Heart left ventricle (tissue), 16 donors: ENCODE measurements around the gene KRIT1. TPM values are rescaled to one million over a fixed set of nuclear protein-coding genes. Genes with fewer than 3 reads are reported as not detected.

Experiments
- ATAC-seq, 4 donors: fragments of 200-7000 bp; cut with Tn5 transposase; one replicate each; pipeline ENCODE4 v1.9.1; 2020 to 2022; ENCODE audit warnings: moderate library complexity in 4 of 4, mild to moderate bottlenecking in 3 of 4, moderate number of reproducible peaks in 1 of 4
- DNase-seq, 5 donors: peaks; one replicate each; pipeline ENCODE4 v3.0.0-alpha.2; 2020
- H3K27ac ChIP-seq, 12 donors: fragments of 200-600 bp; sonication (generic) in 4 of 12; one replicate each; pipeline versions ENCODE4 v1.5.0 to v1.8.0; 2016 to 2022; ENCODE audit warnings: mild to moderate bottlenecking in 2 of 12
- H3K27me3 ChIP-seq, 9 donors: fragments of 200-600 bp; sonication (generic) in 2 of 9; one replicate each; pipeline versions ENCODE4 v1.5.1 to v1.8.0; 2016 to 2022; ENCODE audit warnings: mild to moderate bottlenecking in 3 of 9
- H3K36me3 ChIP-seq, 9 donors: fragments of 200-600 bp; sonication (generic) in 2 of 9; one replicate each; pipeline versions ENCODE4 v1.5.0 to v1.8.0; 2018 to 2022; ENCODE audit warnings: mild to moderate bottlenecking in 2 of 9
- H3K4me1 ChIP-seq, 12 donors: fragments of 200-600 bp; sonication (generic) in 4 of 12; one replicate each; pipeline versions ENCODE4 v1.5.0 to v1.8.0; 2016 to 2022; ENCODE audit warnings: mild to moderate bottlenecking in 3 of 12
- H3K4me3 ChIP-seq, 12 donors: fragments of 200-600 bp; sonication (generic) in 4 of 12; one replicate each; pipeline versions ENCODE4 v1.5.0 to v1.8.0; 2017 to 2022; ENCODE audit warnings: mild to moderate bottlenecking in 9 of 12, moderate library complexity in 4 of 12
- H3K9me3 ChIP-seq, 12 donors: fragments of 200-600 bp; sonication (generic) in 4 of 12; one replicate each; pipeline versions ENCODE4 v1.5.0 to v1.8.0; 2016 to 2022; ENCODE audit warnings: mild to moderate bottlenecking in 1 of 12
- POLR2A ChIP-seq, 2 donors: fragments of 450-650 bp; IDR thresholded peaks; one replicate each; pipeline ENCODE4 v1.6.1; 2017; ENCODE audit warnings: antibody characterized with exemption in 2 of 2, mild to moderate bottlenecking in 2 of 2, moderate library complexity in 2 of 2
- WGBS, 4 donors: extraction: QIAGEN DNeasy Blood & Tissue Kit in 2 of 4; methylation state at CpG; one replicate each; pipeline versions ENCODE4 v1.1.5 to v1.1.7; 2013 to 2018; 5-methylcytosine and 5-hydroxymethylcytosine counted together
- intact Hi-C, 10 donors: fragments of 100-400 bp; cut with DNase I; formaldehyde crosslinking; loops; one replicate each; pipeline versions ENCODE4 v1.11.1 to v1.14.2; 2022
- polyA plus RNA-seq, 2 donors: library from polyadenylated mRNA; stranded (reverse); fragments of 200-250 nt; gene quantifications; one replicate each; pipeline ENCODE4 v1.2.3, GENCODE V29; 2013
- total RNA-seq, 9 donors: library from RNA; depleted of rRNA in 2 of 9; stranded (reverse); fragments of >200 nt in 2 of 9; fragmentation: NEBNext Ultra II Directional in 3 of 9; extraction: Animal tissue kit (Norgen Biotek cat#: 25700) in 3 of 9; gene quantifications; one replicate each; pipeline versions ENCODE4 v1.1.0 to v1.2.4, GENCODE V29; 2016 to 2023
- TF ChIP-seq, protein P1 (sequence below), 12 donors: fragments of 200-600 bp; sonication (generic) in 4 of 12; IDR thresholded peaks; one replicate each; pipeline versions ENCODE4 v1.5.0 to v1.8.0; 2018 to 2022; ENCODE audit warnings: antibody characterized with exemption in 12 of 12, mild to moderate bottlenecking in 5 of 12
- donor health status: ischemic (EF 13 %, LVEDD 7.1; RV severe dilation, severe dysfunction).
- donor health status: healthy with polysubstance abuse.
- donor health status: DM: no; HTN: yes; CAD: no.
- donor health status: DM: no; HTN: no; CAD: no.
- donor health status: ischemic (EF 25% LVEDD 6.9; RV normal size, moderate dysfunction).
- donor health status: ischemic (EF 25% LVEDD 5.7; RV mildly dilated, moderate dysfunction).
- donor health status: healthy.
- donor health status: DM: yes; HTN: yes; CAD: no.
- donor health status: ischemic (EF 35%, LVEDD 5.7; RV mildly dilated, moderate dysfunction).
- donor health status: nonischemic (EF 11% LVEDD 7.7; RV severe dilation, severe dysfunction).
- donor health status: DM: yes; HTN: yes; CAD: no.
- donor health status: PGD.
- donor health status: ischemic (EF 29% LVEDD 5.4; RV normal size, mild dysfunction).
- donor health status: nonischemic (EF 23%, LVEDD 6.1; RV moderate dilation, normal function).

Gene KRIT1
- total and polyA plus RNA-seq, 11 donors, result 13.0 to 45.0 (median 28.9) TPM

DNA sequence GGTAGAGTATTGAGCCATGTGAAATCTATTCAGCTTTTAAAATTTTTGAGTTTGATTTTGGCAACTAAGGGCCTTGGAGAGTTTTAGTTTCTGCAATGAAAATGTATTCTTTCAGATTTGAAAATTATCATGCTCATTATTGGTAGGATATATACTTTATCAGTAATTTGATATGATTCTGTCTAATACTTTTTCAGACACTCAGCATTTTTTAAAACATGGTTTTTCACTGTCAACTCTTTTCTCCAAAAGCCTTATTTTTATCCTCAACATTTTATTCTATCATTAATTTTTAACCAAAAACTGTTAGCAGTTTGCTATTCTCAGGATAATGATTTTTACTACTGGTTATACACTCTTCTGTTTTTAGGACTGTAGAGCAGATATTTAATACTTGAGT is 4.9 kb upstream of the KRIT1 start:
- TF ChIP-seq, protein P1, sequence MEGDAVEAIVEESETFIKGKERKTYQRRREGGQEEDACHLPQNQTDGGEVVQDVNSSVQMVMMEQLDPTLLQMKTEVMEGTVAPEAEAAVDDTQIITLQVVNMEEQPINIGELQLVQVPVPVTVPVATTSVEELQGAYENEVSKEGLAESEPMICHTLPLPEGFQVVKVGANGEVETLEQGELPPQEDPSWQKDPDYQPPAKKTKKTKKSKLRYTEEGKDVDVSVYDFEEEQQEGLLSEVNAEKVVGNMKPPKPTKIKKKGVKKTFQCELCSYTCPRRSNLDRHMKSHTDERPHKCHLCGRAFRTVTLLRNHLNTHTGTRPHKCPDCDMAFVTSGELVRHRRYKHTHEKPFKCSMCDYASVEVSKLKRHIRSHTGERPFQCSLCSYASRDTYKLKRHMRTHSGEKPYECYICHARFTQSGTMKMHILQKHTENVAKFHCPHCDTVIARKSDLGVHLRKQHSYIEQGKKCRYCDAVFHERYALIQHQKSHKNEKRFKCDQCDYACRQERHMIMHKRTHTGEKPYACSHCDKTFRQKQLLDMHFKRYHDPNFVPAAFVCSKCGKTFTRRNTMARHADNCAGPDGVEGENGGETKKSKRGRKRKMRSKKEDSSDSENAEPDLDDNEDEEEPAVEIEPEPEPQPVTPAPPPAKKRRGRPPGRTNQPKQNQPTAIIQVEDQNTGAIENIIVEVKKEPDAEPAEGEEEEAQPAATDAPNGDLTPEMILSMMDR (IDR thresholded peaks at IDR 0.05), result no peak
- no peak for TF ChIP-seq POLR2A (IDR thresholded peaks at IDR 0.05)
- H3K27me3 ChIP-seq, result no peaks in the 10 kb centered on the region
- intact Hi-C loops, result no loop called here
- H3K9me3 ChIP-seq, result no peaks in the 10 kb centered on the region
- no peak for ATAC-seq
- no peaks in the 10 kb centered on the region for H3K36me3 ChIP-seq
- no peak overlapping the region for H3K4me3 ChIP-seq
- no peak for DNase-seq
- H3K4me1 ChIP-seq, result peaks cover 0 to 63% (median 16%) of the 10 kb centered on the region in 12 donors
- no peak overlapping the region for H3K27ac ChIP-seq

- Histone ChIP-seq H3K36me3 (peaks cover 0 to 14% (median 3%) of the 10 kb centered on the region in 9 donors), H3K4me1 (peaks cover 0 to 51% (median 30%) of the 10 kb centered on the region in 12 donors), H3K27me3 (no peaks in the 10 kb centered on the region), H3K4me3 (peak overlapping the region; percentile 67 to 94 (median 82)), H3K9me3 (no peaks in the 10 kb centered on the region), H3K27ac (peak overlapping the region; percentile 62 to 94 (median 90))
- ATAC-seq (peak; percentile 8 to 44 (median 22)), DNase-seq (peak; percentile 19 to 46 (median 23))
- 1% methylated on average over 29 to 35 of the region's 35 CpGs for WGBS, 4 donors
- no peak for TF ChIP-seq POLR2A (IDR thresholded peaks at IDR 0.05)
- TF ChIP-seq, protein P1 (IDR thresholded peaks at IDR 0.05), result no peak
- intact Hi-C loops, result loop anchor here in 7 of 10 donors (5.0 to 10.0 kb wide), 5 partner anchors 46 to 201 kb away; partner anchors contain the start of genes GATAD1 (in 7 of the 7) and CYP51A1 (in 1 of the 7)
Observed at GRCh38 chr7:92246360-92247101, 817 bp upstream of the KRIT1 start.

- Histone ChIP-seq H3K27me3 (no peaks in the 10 kb centered on the region), H3K27ac (peak overlapping the region; percentile 62 to 94 (median 90)), H3K9me3 (no peaks in the 10 kb centered on the region), H3K36me3 (peaks cover 0 to 29% (median 19%) of the 10 kb centered on the region in 9 donors), H3K4me1 (peaks cover 0 to 42% (median 30%) of the 10 kb centered on the region in 12 donors), H3K4me3 (peak overlapping the region; percentile 67 to 94 (median 82))
- DNase-seq (no peak), ATAC-seq (peak in 3 of 4 donors; percentile 4 to 23 (median 7))
- TF ChIP-seq POLR2A (IDR thresholded peaks at IDR 0.05), result no peak
- TF ChIP-seq, protein P1 (IDR thresholded peaks at IDR 0.05), result no peak
- intact Hi-C loops, result loop anchor here in 8 of 10 donors (2.0 to 10.0 kb wide), 6 partner anchors 47 to 202 kb away; partner anchors contain the start of genes GATAD1 (in 8 of the 8) and CYP51A1 (in 1 of the 8)
- 1 to 2% (median 1%) methylated on average over 11 of the region's 11 CpGs for WGBS, 4 donors
Observed at GRCh38 chr7:92244808-92245486, 767 bp downstream of the KRIT1 start.

DNA sequence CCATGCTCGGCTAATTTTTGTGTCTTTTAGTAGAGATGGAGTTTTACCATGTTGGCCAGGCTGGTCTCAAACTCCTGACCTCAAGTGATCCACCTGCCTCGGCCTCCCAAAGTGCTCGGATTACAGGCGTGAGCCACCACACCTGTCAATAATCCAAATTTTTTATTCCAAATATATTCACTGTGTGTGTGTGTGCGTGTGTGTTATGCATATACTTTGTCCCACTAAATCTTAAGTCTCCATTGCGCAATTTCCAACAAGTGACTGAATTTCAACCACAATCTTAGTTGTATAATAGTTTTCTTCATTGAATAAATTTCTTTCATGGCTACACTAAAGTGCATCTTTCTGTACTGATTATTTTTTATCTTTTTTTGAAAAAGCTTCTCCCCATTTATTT is 2.7 kb downstream of the KRIT1 start:
- H3K9me3 ChIP-seq, result no peaks in the 10 kb centered on the region
- no peak overlapping the region for H3K27ac ChIP-seq
- H3K4me3 ChIP-seq, result no peak overlapping the region
- H3K27me3 ChIP-seq, result no peaks in the 10 kb centered on the region
- peaks cover 0 to 49% (median 39%) of the 10 kb centered on the region in 9 donors for H3K36me3 ChIP-seq
- WGBS, 4 donors, result 95 to 98% (median 96%) methylated on average over 6 of the region's 6 CpGs
- H3K4me1 ChIP-seq, result peaks cover 0 to 38% (median 26%) of the 10 kb centered on the region in 12 donors
- TF ChIP-seq, protein P1 (IDR thresholded peaks at IDR 0.05), result no peak
- TF ChIP-seq POLR2A (IDR thresholded peaks at IDR 0.05), result no peak
- DNase-seq, result no peak
- intact Hi-C loops, result loop anchor here in 4 of 10 donors (10.0 kb wide), 2 partner anchors 52 to 202 kb away; partner anchors contain the start of gene GATAD1 (in 3 of the 4)
- ATAC-seq, result no peak
